ENCODE measurements around the gene SLPI.

SLPI gene

DNA sequence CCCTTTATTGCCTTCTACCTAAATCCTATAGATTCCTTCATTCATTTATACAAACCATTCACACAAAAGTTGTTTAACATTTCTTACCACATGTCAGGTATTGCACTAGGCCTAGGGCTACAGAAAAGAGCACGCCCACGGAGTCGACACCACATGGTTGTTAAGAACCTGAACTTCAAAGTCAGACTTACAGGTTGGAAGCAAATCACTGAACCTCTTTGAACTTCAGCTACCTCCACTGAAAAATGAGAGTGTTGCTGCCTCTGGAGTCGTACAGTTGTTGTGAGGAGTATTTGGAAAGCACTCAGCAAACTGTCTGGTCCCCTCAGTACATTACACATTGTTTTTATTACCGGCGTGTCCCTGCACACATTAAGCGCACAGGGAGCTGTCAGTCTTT, 3.3 kb upstream of the SLPI start:
- Mint-ChIP-seq H3K36me3 (ENCODE audit: low read depth) (no peaks in the 10 kb centered on the region), H3K27ac (no peak overlapping the region), H3K4me3 (no peak overlapping the region), H3K27me3 (ENCODE audit: low read depth) (peaks cover 27% of the 10 kb centered on the region), H3K9me3 (no peaks in the 10 kb centered on the region), H3K4me1 (ENCODE audit: low read depth) (no peaks in the 10 kb centered on the region)
- no peak for DNase-seq (ENCODE audit: low spot score)

- Mint-ChIP-seq H3K27ac (no peak overlapping the region), H3K9me3 (no peaks in the 10 kb centered on the region), H3K4me3 (no peak overlapping the region), H3K27me3 (ENCODE audit: low read depth) (peaks cover 32% of the 10 kb centered on the region), H3K4me1 (ENCODE audit: low read depth) (no peaks in the 10 kb centered on the region), H3K36me3 (ENCODE audit: low read depth) (no peaks in the 10 kb centered on the region)
- no peak for DNase-seq (ENCODE audit: low spot score)
Measured at GRCh38 chr20:45257161-45257560, 2.8 kb upstream of the SLPI start.

DNA sequence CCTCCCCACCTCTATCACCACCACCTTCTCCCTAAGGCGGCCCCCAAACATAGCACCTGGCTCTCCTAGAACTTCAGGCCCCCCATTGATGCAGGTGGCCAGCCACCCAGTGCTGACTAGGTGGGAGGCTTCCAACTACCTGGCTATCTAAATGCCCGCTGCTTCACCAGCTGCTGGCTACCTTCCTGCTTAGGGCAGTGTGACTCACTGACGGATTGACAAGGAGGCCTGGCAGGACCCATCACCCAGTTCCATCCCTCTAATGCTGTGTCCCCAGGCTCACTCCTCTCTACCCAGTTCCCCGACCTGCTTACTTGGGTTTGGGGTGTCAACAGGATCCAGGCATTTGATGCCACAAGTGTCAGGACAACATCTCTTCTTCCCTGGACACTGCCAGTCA, 1.1 kb downstream of the SLPI start:
- Mint-ChIP-seq H3K4me3 (no peak overlapping the region), H3K36me3 (ENCODE audit: low read depth) (no peaks in the 10 kb centered on the region), H3K9me3 (no peaks in the 10 kb centered on the region), H3K27ac (no peak overlapping the region), H3K4me1 (ENCODE audit: low read depth) (no peaks in the 10 kb centered on the region), H3K27me3 (ENCODE audit: low read depth) (peaks cover 52% of the 10 kb centered on the region)
- no peak for DNase-seq (ENCODE audit: low spot score)

GRCh38 chr20:45251884-45252560, 2.3 kb downstream of the SLPI start:
- Mint-ChIP-seq H3K27me3 (ENCODE audit: low read depth) (peaks cover 64% of the 10 kb centered on the region), H3K27ac (no peak overlapping the region), H3K36me3 (ENCODE audit: low read depth) (no peaks in the 10 kb centered on the region), H3K4me1 (ENCODE audit: low read depth) (no peaks in the 10 kb centered on the region), H3K4me3 (no peak overlapping the region), H3K9me3 (no peaks in the 10 kb centered on the region)
- no peak for DNase-seq (ENCODE audit: low spot score)

- Mint-ChIP-seq H3K9me3 (no peaks in the 10 kb centered on the region), H3K4me1 (ENCODE audit: low read depth) (no peaks in the 10 kb centered on the region), H3K36me3 (ENCODE audit: low read depth) (no peaks in the 10 kb centered on the region), H3K4me3 (no peak overlapping the region), H3K27ac (no peak overlapping the region), H3K27me3 (ENCODE audit: low read depth) (peaks cover 81% of the 10 kb centered on the region)
- no peak for DNase-seq (ENCODE audit: low spot score)
Measured at GRCh38 chr20:45248609-45249008, 5.8 kb downstream of the SLPI start.

GRCh38 chr20:45247865-45248264, 6.5 kb downstream of the SLPI start:
- Mint-ChIP-seq H3K27me3 (ENCODE audit: low read depth) (peaks cover 83% of the 10 kb centered on the region), H3K36me3 (ENCODE audit: low read depth) (no peaks in the 10 kb centered on the region), H3K27ac (no peak overlapping the region), H3K9me3 (no peaks in the 10 kb centered on the region), H3K4me3 (no peak overlapping the region), H3K4me1 (ENCODE audit: low read depth) (no peaks in the 10 kb centered on the region)
- DNase-seq (ENCODE audit: low spot score), result no peak

- Mint-ChIP-seq H3K27me3 (ENCODE audit: low read depth) (peaks cover 82% of the 10 kb centered on the region), H3K36me3 (ENCODE audit: low read depth) (no peaks in the 10 kb centered on the region), H3K4me1 (ENCODE audit: low read depth) (no peaks in the 10 kb centered on the region), H3K27ac (no peak overlapping the region), H3K9me3 (no peaks in the 10 kb centered on the region), H3K4me3 (no peak overlapping the region)
- no peak for DNase-seq (ENCODE audit: low spot score)
Measured at GRCh38 chr20:45246109-45246508, 8.3 kb downstream of the SLPI start.

DNA sequence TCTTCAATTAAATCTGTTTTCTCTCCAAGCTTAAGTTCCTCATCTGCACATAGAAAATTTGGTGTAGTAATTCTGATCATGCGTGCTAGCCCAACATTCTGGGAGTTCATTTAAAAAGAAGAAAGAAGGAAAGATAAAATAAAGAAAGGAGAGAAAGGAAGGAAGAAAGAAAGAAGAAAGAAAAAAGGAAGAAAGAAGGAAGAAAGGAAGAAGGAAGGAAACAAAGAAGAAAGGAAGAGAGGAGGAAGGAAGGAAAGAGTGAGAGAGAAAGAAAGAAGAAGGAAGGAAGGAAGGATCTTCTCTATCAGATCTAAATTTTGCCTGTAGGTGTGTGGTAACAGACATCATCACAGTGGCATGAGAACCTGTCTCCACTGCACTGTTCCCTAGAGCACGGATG, 16.2 kb downstream of the SLPI start:
- DNase-seq (ENCODE audit: low spot score), result no peak
- Mint-ChIP-seq H3K4me3 (no peak overlapping the region), H3K9me3 (no peaks in the 10 kb centered on the region), H3K27me3 (ENCODE audit: low read depth) (peaks cover 33% of the 10 kb centered on the region), H3K27ac (no peak overlapping the region), H3K36me3 (ENCODE audit: low read depth) (no peaks in the 10 kb centered on the region), H3K4me1 (ENCODE audit: low read depth) (no peaks in the 10 kb centered on the region)

DNA sequence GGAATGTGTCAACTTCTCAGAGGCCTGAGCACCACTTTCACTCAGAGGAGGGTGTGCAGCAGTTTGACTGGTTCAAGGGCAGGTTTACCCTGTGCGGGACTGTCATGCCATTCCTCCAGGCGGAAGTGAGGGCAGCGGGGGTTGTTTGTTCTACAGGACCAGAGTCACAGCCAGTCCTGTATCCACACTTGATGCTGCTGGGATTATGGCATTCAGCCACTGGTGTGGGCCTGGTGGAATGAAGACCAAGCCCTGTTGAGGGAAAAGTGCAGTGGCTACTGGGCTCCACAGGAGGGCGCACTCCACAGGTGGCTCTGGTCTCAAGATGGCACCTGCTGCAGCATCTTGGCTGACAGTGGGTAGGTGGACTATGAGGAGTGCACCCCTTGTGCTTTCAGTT, 18.4 kb downstream of the SLPI start:
- no peaks in the 10 kb centered on the region for H3K9me3 Mint-ChIP-seq
- no peak overlapping the region for H3K4me3 Mint-ChIP-seq
- no peaks in the 10 kb centered on the region for H3K4me1 Mint-ChIP-seq (ENCODE audit: low read depth)
- no peak overlapping the region for H3K27ac Mint-ChIP-seq
- H3K27me3 Mint-ChIP-seq (ENCODE audit: low read depth), result peaks cover 20% of the 10 kb centered on the region
- no peak for DNase-seq (ENCODE audit: low spot score)
- no peaks in the 10 kb centered on the region for H3K36me3 Mint-ChIP-seq (ENCODE audit: low read depth)

- DNase-seq (ENCODE audit: low spot score), result no peak
- Mint-ChIP-seq H3K27me3 (ENCODE audit: low read depth) (peaks cover 18% of the 10 kb centered on the region), H3K9me3 (no peaks in the 10 kb centered on the region), H3K4me3 (no peak overlapping the region), H3K4me1 (ENCODE audit: low read depth) (peaks cover 2% of the 10 kb centered on the region), H3K36me3 (ENCODE audit: low read depth) (no peaks in the 10 kb centered on the region), H3K27ac (no peak overlapping the region)
Measured at GRCh38 chr20:45230631-45231030, 23.7 kb downstream of the SLPI start.

GRCh38 chr20:45229264-45230056, 24.9 kb downstream of the SLPI start:
- H3K27me3 Mint-ChIP-seq (ENCODE audit: low read depth), result peaks cover 18% of the 10 kb centered on the region
- no peak overlapping the region for H3K4me3 Mint-ChIP-seq
- H3K36me3 Mint-ChIP-seq (ENCODE audit: low read depth), result no peaks in the 10 kb centered on the region
- no peak overlapping the region for H3K27ac Mint-ChIP-seq
- DNase-seq (ENCODE audit: low spot score), result peak; percentile 22
- H3K9me3 Mint-ChIP-seq, result no peaks in the 10 kb centered on the region
- H3K4me1 Mint-ChIP-seq (ENCODE audit: low read depth), result peaks cover 2% of the 10 kb centered on the region

GRCh38 chr20:45226287-45226686, 28.1 kb downstream of the SLPI start:
- Mint-ChIP-seq H3K4me3 (no peak overlapping the region), H3K36me3 (ENCODE audit: low read depth) (no peaks in the 10 kb centered on the region), H3K27ac (no peak overlapping the region), H3K27me3 (ENCODE audit: low read depth) (peaks cover 20% of the 10 kb centered on the region), H3K9me3 (no peaks in the 10 kb centered on the region), H3K4me1 (ENCODE audit: low read depth) (peaks cover 2% of the 10 kb centered on the region)
- no peak for DNase-seq (ENCODE audit: low spot score)

- Mint-ChIP-seq H3K9me3 (no peaks in the 10 kb centered on the region), H3K36me3 (ENCODE audit: low read depth) (no peaks in the 10 kb centered on the region), H3K4me3 (no peak overlapping the region), H3K4me1 (ENCODE audit: low read depth) (no peaks in the 10 kb centered on the region), H3K27me3 (ENCODE audit: low read depth) (peaks cover 15% of the 10 kb centered on the region), H3K27ac (no peak overlapping the region)
- no peak for DNase-seq (ENCODE audit: low spot score)
Measured at GRCh38 chr20:45223136-45223535, 31.2 kb downstream of the SLPI start.

GRCh38 chr20:45221076-45221475, 33.3 kb downstream of the SLPI start, which contains the start of gene SEMG2:
Gene SEMG2, plus strand, starts transcription at chr20:45221373. Its CDS starts 17 bp downstream, at chr20:45221390.
- H3K27ac Mint-ChIP-seq, result no peak within 1 kb of the TSS
- H3K4me3 Mint-ChIP-seq, result no peak within 1 kb of the TSS
- no peaks in the 10 kb centered on the region for H3K36me3 Mint-ChIP-seq (ENCODE audit: low read depth)
- H3K9me3 Mint-ChIP-seq, result no peaks in the 10 kb centered on the region
- no peak for DNase-seq (ENCODE audit: low spot score)
- H3K27me3 Mint-ChIP-seq (ENCODE audit: low read depth), result peaks cover 9% of the 10 kb centered on the region
- H3K4me1 Mint-ChIP-seq (ENCODE audit: low read depth), result no peaks in the 10 kb centered on the region
